GM19035 (cell line): Measurements from ENCODE around the gene PLEKHA3.
"Not testable (repeated sequence)": the region's sequence is repeated elsewhere in the genome, so short reads cannot be mapped to it uniquely, and the experiment has no call there.

ENCODE experiments used
- ATAC-seq: cut with Tn5 transposase; IDR thresholded peaks from one replicate; pipeline ENCODE4 v1.9.1; 2021; ENCODE audit not compliant: unreplicated experiment

PLEKHA3 gene

DNA sequence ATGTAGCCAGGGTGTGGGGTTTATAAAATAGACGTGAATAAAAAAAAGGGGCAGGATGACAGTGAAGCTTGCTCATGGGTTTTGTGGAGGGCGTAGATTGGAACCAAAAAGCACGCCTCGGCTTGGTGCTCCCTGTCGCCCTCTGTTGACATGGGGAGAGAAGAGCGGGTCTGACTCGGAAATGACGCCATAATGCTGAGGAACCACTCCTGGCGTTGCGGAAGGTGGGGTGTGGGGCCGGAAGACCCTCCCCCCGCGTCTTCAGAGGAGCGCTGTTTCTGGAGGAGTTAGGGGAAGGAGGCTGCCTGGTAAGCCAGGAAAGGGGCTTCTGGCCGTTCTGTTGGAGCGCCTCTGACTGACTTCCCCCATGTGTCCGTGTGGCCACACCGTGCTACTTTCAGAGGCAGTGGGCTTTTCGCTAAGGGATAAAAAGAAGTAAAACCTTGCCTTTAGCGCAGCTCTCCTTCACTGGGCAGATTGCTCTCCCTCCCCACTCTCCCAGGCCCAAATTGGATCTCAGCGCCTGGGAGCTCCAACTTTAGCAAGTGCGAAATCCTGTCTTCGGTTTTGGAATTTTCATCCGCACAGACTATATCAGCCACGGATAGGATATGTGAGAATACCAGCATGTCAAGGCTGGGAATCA, 42.8 kb downstream of the PLEKHA3 start:
- ATAC-seq = peak; percentile 94

GRCh38 chr2:178523596-178524134, 43.4 kb downstream of the PLEKHA3 start:
- ATAC-seq = peak; percentile 7

- not testable (repeated sequence) for ATAC-seq
Observed at GRCh38 chr2:178525010-178525409, 44.8 kb downstream of the PLEKHA3 start.

DNA sequence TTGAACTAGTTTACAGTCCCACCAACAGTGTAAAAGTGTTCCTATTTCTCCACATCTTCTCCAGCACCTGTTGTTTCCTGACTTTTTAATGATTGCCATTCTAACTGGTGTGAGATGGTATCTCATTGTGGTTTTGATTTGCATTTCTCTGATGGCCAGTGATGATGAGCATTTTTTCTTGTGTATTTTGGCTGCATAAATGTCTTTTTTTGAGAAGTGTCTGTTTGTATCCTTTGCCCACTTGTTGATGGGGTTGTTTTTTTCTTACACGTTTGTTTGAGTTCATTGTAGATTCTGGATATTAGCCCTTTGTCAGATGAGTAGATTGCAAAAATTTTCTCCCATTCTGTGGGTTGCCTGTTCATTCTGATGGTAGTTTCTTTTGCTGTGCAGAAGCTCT, 45.2 kb downstream of the PLEKHA3 start:
- not testable (repeated sequence) for ATAC-seq

DNA sequence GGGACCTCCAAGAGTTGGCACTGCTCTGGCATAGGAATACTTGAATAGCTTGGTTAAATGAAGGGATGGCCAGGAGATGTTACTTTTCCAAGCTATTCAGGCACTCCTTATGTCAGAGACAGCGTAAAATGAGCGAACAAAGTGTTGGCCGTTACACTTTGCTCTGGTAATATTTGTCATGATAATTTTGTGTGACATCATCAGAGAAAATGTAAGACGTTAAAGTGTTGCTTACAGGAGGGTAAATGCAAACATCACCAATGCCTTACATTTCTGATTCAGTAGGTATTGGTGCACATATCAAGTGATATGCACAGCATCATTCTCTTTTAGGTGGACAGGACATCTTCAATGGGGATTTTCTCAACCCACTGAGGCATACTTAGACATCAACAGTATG, 46.0 kb downstream of the PLEKHA3 start:
- ATAC-seq = no peak

DNA sequence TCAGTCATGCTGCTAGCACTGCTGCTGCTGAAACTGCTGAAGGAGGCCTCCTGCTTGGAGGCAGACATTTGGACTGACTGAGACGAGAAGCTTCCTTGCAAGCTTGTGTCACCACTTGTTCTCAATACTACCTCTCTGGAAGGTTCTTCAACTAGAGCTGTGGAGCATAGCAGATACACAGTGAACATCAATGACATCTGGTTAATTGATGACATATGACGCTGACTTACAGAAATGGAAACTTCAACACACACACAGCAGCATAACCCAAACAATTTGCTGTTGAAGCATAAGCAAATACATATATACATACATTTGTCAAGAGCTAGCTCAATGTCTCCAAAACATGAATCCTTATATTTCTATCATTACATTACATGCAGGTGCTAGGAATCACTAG, 47.3 kb downstream of the PLEKHA3 start:
- ATAC-seq = no peak

GRCh38 chr2:178528647-178529046, 48.4 kb downstream of the PLEKHA3 start:
- no peak for ATAC-seq

DNA sequence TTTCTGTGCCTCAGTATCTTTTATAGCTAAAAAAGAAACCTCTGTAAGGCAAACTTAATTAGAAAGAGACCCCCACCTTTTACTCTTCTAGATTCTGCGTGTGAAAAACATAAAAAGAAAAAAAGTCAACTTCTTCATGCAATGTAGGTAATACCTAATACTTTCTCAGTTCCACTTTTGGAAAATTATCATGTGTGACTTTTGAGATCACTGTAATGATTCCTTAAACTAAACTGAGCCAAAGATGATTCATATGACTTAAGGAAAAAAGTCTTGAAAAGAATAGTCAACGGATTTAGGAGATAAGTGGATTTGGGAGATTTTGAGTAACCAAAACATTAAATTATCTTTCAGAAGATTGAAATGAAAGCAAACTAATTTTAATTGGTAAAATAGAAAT, 48.9 kb downstream of the PLEKHA3 start:
- ATAC-seq = no peak

- ATAC-seq = no peak
Observed at GRCh38 chr2:178530131-178530530, 49.9 kb downstream of the PLEKHA3 start.

GRCh38 chr2:178530625-178531142, 50.4 kb downstream of the PLEKHA3 start:
- peak; percentile 96 for ATAC-seq

DNA sequence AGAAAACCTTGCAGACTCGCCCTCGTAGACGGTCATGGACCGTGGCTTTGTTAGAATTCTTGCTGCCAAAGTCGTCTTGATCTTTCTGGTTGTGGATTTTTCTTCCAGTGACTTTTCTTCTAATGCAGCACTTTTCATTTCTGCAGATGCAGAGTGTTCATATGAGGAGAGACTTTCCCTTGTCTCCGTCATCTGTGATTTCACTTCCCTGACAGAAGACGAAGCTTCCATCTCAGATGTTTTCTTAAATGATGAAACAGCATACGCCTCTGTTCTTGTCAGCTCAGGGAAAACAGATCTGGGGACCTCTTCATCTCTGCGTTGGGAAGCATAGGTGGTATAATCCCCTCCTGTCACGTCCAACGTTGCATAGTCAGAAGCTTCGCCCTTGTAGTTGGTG, 50.9 kb downstream of the PLEKHA3 start:
- no peak for ATAC-seq

DNA sequence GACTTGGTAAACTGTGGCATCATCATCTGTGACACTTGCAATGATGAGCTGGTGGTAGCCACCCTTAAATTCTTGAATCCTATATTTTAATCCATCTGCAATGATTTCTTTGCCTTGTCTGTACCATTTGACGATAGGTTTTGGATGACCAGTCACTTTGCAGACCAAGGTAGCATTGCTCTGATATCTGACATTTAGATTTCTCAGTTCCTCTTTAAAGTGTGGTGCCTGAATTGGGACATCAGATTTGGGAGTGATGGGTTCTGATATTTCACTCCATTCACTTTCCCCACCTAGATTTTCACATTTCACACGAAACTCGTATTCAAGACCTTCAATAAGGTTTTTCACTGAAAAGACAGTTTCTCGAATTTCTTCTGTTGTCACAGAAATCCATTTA, 55.8 kb downstream of the PLEKHA3 start:
- no peak for ATAC-seq

- ATAC-seq = no peak
Observed at GRCh38 chr2:178542161-178542560, 61.9 kb downstream of the PLEKHA3 start.

GRCh38 chr2:178542569-178542968, 62.3 kb downstream of the PLEKHA3 start:
- no peak for ATAC-seq

GRCh38 chr2:178550352-178550751, 70.1 kb downstream of the PLEKHA3 start:
- ATAC-seq = no peak

DNA sequence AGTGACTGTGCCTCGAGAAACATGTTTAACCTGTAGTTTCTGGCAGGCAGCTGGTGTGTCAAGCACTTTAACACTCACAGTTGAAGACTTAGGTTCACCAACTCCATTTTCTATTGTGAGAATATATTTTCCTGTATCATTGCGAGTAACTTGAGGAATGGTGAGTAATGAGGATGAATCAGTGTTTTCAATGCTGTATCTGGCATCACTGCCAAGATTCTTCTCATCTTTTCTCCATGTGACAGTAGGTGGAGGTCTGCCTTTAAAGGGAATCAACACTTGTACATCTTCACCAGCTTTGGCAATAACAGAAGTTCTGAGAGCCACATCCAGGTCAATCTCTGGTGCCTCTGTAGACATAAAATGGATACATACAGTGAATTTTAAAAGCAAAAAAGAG, 72.8 kb downstream of the PLEKHA3 start:
- ATAC-seq = no peak
